Measurements from ENCODE around the gene TBC1D20.
"Not testable (repeated sequence)": the region's sequence is repeated elsewhere in the genome, so short reads cannot be mapped to it uniquely, and the experiment has no call there.

Gene TBC1D20

DNA sequence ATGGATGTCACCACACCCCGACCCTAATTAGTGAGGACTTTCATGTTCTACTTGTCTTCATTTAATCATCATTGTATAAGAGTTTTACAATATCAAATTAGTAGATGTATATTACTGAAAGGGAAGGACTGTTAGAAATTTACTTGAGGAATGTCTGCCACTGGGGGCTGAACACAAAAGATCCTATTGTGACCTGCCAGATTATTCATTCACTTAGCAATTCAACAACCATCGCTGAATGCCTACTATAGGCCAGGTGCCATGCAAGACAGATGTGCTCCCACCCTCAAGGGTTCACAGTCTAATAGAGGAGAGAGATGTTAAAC, 62.2 kb downstream of the TBC1D20 start:
- DNase-seq, result no peak

DNA sequence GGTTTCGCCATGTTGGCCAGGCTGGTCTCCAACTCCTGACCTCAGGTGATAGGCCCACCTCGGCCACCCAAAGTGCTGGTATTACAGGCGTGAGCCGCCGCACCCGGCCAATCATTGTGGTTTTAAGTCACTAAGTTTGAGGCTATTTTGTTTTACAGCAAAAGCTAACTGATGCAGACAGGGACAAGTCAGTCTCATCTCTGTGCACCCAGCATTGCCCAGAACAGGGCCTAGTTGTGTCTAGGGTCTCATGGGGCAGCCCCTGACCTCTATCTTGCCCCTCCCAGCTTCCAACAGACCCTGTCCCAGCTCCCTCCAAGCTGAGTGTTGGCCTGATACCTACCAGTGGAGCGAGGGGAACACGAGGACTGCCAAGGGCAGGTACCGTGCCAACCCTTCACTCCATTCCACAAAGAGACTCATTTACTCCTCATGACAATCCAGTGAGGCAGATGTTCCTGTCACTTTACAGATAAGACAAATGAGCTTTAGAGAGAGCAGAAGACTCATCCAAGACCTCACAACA, 63.1 kb downstream of the TBC1D20 start:
- no peak for DNase-seq

DNA sequence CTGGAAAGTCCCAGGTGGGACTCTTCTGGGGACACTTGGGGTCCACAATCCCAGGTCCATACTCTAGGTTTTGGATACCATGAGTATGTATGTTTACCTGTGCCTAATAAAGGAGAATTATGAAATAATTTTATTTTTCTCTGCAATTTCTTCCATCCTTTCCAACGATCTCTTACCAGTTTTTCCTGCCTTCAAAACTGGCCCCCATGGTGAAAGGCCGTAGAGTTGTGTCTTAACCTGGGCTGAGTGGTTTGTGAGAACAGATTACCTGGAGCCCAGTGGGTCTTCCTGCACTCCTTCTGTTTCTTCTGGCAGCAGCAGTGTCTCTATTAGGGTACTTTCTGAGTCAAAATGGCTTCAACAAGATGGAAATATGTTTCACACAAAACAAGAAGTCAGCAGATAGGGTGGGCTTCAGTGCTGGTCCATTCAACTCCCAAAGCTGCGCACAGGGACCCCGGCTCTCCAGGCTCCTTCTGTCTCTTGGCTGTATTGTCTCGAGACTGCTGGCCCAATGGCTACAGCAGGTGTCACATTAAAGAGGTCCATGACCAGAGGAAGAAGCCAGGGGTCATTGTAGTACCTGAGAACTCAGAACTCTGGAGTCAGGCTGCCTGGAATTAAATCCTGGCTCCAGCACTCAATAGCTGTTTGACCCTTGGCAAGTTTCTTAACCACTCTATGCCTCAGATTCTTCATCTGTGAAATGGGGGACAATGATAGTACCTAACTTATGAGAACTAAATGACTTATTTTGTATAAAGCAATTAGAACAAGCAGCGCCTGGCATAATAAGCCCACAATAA, 64.7 kb downstream of the TBC1D20 start:
- DNase-seq, result no peak

DNA sequence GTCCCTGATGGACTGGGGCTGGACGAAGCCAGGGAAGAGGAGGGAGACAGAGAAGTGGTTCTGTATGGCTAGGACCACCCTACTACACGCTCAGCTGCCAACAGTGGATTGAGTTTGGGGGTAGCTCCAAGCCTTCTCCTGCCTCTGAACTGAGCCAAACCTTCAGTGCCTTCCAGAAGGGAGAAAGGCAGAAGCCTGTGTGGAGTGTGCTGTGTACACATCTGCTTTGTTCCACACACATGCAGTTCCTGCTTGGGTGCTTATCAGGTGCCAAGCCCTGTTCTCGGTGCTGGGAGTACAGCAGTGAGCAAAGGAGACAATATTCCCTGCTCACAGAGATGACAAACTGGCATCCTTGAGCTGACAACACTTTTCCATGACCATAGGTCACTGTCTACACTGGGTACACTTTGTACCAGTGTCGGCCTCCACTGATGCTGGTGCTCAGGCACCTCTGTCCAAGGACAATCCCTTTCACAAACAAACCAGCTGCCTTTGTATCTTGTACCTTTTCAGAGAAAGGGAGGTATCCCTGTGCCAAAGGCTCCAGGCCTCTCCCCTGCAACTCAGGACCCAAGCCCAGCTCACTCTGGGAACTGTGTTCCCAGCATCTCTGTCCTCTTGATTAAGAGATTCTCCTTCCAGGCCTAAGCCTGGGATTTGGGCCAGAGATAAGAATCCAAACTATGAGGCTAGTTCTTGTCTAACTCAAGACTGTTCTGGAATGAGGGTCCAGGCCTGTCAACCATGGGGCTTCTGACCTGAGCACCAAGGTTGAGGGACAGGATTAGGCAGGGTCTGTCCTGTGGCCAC, 65.5 kb downstream of the TBC1D20 start:
- DNase-seq, result no peak

DNA sequence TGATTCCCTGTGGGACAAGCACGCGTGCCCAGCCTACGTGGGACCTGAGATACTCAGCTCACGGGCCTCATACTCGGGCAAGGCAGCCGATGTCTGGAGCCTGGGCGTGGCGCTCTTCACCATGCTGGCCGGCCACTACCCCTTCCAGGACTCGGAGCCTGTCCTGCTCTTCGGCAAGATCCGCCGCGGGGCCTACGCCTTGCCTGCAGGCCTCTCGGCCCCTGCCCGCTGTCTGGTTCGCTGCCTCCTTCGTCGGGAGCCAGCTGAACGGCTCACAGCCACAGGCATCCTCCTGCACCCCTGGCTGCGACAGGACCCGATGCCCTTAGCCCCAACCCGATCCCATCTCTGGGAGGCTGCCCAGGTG, 66.1 kb downstream of the TBC1D20 start:
- no peak for DNase-seq

DNA sequence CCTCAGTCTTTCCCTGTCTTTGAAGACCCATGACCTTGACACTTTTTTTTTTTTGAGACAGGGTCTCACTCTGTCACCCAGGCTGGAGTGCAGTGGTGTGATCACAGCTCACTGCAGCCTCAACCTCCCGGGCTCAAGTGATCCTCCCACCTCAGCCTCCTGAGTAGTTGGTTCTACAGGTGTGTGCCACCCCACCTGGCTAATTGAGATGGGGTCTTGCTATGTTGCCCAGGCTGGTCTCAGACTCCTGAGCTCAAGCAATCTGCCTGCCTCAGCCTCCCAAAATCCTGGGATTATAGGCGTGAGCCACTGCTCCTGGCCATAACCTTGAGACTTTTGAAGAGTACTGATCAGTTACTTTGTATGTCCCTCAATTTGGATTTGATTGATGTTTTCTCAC, 69.0 kb downstream of the TBC1D20 start:
- DNase-seq, result not testable (repeated sequence)

DNA sequence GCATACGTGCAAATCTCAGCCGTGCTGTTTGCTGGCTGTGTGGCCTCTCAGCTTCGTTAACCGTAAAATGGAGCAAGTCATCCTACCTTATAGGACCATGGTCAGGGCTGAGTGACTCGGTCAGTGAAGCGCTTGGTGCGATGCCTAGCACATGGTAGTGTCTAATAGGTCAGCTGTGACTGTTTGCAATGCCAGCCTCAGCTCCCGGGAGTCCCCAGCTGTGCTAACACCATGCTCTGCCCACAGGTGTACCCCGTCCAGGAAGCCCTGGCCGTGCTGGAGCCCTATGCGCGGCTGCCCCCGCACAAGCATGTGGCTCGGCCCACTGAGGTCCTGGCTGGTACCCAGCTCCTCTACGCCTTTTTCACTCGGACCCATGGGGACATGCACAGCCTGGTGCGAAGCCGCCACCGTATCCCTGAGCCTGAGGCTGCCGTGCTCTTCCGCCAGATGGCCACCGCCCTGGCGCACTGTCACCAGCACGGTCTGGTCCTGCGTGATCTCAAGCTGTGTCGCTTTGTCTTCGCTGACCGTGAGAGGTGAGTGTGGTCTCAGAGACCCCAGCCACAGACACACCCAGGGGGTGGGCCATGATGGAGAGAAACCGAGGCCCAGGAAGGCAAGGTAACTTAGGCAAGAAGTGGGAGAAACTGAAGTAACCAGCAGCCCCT, 71.2 kb downstream of the TBC1D20 start:
- DNase-seq, result no peak

DNA sequence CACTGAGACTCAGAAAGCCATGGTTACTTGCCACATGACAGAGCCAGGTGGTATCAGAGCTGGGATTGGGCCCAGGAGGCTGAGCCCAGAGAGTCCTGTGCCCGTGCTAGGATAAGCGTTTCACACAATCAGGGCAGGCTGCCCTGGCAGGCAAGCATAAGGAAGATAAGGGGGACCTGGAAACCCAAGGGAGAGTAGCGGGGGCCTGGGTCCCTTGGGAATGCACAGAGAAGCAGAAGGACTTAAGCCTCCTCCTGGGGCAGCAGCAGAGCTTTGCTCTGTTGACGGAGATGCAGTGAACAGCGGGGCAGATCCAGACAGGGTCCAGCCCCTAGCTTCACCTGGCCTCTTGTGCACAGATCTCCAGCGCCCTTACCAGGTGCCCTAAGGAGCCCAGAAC, 73.1 kb downstream of the TBC1D20 start:
- no peak for DNase-seq

DNA sequence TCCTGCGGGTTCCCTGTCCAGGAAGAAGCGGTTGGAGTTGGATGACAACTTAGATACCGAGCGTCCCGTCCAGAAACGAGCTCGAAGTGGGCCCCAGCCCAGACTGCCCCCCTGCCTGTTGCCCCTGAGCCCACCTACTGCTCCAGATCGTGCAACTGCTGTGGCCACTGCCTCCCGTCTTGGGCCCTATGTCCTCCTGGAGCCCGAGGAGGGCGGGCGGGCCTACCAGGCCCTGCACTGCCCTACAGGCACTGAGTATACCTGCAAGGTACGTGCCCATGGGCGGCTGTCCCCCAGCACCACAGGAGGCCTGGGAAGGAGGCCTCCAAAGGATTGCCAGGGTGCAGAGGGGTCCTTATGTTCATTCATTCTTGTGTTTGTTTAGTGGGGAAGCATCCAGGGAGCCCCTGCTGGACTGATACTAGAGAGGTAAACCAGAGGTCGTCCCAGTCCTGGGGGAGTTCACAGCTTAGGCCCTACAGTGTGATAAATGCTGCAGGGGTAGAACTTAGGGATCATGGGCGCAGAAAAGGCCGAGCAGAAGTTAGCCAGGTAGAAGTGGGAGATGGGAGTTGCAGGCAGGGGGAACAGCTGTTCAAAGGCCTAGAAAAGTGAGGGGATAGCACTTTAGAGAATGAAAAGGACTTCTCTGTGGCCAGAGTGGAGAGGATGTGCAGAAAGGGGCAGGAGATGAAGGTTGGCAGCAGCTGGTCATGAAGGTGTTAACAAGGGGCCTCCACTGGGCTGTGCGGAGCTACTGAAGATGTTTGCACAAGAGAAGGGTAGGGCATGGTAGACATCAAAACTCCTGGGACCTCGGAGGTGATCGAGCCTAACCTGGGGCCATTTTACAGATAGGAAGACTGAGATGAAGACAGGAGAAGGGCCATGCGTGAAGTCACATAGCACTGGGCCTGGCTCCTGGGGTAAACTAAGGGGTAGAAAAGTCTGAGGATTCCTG, 74.0 kb downstream of the TBC1D20 start:
- no peak for DNase-seq

DNA sequence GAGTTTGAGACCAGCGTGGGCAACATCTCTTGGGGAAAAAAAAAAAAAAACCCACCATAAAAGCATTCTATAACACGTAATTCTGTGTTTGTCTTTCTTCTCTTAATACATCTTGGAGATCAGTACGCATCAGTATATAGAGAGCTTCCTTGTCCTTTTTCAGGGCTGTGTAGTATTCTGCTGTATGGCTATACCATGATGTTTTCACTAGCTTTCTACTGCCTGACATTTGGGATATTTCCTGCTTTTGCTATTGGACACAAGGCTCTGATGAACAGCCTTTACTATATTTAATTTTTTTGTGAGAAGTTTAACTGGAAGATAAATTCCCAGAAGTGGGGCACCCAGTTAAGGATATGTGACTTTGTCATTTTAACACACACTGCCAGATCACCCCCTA, 74.8 kb downstream of the TBC1D20 start:
- no peak for DNase-seq

DNA sequence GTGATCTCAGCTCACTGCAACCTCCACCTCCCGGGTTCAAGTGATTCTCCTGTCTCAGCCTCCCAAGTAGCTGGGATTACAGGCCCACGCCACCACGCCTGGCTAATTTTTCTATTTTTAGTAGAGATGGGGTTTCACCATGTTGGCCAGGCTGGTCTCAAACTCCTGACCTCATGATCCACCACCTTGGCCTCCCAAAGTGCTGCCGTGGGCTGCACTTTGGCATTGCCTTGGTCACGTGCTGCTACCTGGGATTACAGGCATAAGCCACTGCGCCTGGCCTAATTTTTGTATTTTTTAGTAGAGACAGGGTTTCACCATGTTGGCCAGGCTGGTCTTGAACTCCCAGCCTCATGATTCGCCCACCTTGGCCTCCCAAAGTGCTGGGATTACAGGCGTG, 75.7 kb downstream of the TBC1D20 start:
- not testable (repeated sequence) for DNase-seq

All from NCI-H1930 (cell line).